ENCODE measurements around the gene ADGRD1.
"Not testable (repeated sequence)": the region's sequence is repeated elsewhere in the genome, so short reads cannot be mapped to it uniquely, and the experiment has no call there.

Gene ADGRD1

DNA sequence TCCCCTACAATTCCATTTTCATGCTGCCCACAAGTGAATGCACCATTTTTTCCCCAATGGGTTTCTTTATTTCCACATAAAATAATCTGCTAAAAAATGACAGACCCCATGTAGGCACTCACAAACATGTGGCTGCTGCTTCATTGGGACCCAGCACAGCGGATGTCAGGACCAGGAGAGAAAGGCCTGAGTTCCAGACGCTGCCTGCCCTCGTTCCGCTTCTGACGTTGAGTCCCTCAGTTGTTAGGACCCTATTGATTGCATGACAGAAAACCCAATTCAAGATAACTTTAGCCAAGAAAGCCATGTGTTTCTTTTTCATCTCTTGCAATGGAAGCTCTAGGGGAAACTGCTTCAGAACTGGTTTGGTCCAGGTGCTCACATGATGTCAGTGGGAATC is 34.6 kb downstream of the ADGRD1 start:
- DNase-seq = no peak

DNA sequence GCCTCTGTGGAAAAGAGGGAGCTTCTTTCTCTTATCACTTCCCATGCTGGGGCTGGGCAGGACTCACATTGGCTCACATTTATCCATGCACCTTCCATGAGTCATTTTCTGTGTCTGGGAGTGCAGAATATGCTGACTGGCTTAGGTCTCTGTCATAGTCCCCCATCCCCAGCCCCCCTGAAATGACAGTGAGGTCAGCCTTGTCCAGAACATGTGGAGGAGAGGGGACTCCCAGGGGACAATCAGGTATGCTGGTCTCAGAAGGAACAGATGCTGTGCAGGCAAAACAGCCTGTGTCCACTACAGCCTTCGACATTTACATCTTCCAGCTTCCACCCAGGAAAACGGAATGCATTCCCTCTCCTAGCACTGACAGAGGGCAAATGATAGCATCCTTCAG is 35.0 kb downstream of the ADGRD1 start:
- no peak for DNase-seq

DNA sequence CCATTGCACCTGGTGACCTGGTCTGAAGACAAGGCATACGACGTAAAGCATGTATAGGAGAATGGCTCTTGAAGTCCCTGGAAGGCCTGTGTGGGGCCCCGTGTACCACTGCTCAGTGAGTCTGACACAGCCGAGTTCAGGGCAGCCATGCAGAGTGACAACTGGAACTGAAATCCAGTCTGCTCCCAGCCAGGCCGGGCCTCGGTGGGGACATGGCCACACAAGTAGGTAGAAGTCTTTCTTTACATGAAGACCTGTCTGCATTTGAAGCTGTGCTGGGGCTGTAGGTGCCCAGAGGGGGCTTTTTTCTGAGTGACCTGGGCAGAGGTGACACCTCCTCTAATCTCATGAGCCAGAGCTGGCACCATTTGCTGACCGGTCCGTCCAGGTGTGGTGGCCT is 35.7 kb downstream of the ADGRD1 start:
- DNase-seq = no peak

DNA sequence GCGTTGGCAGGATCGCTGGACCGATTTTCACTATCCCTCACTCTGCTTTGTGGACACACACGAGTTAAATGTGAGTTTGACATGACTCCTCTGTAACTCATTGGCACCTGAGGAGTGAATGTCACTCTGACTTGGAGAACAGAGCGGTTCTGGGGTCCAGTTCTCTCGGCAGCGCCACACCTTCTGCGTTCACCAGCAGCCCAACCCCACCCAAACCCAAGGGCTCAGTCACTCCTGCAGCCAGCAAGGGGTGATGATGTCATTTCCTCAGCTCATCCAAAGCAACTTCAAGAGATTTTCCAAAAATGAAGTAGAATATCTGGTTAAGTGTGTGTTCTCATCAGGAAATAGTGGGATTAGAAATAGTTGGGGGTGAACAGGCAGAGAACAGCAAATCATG is 36.3 kb downstream of the ADGRD1 start:
- DNase-seq = no peak

DNA sequence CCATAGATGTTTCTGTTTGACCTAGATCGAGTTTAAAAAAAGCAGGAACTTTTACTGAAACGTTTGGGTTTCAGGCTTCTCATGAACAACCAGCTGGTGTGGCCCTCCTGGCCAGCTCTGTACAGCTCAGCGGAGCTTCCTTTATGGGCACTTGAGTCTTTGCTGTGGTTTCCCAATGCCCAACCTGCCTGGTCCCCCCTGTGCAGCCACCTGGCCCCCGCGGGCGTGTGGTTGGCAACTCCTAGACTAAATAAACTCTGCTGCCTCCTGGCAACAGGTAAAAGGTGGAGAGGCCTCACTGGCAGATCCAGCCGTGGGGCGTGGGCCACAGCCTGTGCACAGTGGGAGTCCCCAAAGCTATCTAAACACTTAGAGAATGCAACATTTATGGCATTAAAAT is 38.7 kb downstream of the ADGRD1 start:
- DNase-seq = peak in 1 of 2 experiments; percentile 44

DNA sequence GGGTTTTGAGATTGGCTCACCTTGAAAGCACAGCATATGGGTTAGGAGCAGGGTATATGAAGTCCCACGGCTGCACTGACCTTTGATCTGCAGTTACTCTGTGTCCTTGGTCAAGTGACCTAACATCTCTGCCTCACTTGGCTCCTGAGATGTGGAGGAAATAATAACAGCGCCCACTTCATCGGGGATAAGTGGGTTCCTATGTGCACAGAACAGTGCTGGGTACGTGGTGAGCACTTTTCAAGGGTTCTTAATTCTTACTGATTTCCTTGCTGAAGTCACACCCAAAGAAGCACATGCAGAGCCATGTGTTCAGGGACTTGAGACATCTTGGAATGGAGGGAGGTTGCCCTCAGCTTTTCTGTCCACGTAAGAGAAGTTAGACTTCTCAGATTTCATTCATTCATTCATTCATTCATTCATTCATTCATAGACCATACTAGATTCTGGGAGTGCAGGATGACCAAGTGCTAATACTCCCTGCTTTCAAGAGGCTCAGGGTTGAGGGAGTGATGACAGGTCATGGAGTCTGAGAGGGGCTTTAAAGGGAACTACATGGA is 39.4 kb downstream of the ADGRD1 start:
- DNase-seq = no peak

DNA sequence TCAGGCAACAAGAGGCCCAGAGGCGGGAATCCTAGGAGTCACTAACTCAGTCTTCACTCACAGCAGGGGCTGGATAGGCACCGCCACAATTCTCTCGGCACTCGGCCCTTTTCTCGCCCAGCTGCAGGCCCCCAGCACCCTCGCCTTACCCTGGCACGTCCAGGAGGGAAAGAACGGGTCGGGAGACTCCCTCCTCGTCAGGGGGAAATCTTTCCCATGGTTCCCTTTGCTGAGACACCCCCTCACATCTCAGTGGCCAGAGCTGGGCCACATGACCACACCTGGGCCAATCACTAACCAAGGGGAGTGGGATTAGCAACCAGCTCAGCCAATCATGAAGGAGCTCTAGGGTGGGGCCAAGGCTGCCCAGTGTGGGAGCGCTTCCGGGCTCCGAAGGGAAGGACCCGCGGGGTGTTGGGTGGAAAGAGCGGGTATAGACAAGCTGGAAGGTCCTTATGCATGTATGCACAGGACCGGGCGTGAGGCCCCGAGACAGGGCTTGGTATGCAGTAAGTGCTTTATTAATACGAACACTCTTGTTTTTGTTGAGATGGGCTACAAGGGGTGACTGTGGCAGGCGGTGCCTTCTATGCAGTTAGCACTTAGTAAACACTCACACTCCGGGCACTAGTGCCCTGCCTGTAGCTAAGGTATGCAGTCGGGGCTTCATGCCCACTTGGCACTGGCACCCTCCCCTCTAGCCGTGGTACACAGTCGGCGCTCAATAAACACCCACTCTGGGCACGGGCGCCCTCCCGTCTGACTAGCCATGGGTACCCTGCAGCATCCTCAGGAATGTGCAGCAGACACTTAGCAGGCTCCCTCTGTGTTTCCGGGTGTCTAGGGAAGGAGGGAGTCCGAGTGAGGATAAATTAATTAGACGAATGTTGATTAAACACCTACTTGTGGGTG is 40.3 kb downstream of the ADGRD1 start:
- DNase-seq = no peak

DNA sequence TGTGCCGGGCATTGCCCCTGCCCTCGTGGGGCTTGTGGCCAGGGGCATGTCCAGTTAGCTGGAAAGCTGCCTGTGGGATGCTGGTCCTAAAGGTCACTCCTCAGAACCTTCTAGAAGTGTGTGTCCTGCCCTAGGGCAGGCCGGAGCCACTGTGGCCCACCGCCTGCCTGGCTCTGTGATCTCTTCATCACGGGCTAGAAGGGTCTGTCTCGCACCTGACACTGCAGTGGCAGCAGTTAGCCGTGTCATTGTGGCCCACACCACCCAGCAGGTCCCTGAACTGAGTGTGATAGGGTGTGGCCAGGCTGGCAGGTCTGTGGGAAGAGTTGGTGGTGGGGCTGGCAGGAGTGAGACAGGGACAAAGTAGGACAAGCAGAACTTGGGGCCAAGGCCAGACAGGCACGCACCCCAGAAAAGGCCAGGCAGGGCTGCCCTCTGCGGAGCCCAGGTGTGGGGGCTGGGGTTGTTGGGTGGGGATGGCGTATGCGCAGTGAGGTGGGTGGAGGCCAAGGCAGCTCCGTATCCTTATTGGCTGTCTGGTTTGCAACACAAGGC is 41.2 kb downstream of the ADGRD1 start:
- DNase-seq = no peak

DNA sequence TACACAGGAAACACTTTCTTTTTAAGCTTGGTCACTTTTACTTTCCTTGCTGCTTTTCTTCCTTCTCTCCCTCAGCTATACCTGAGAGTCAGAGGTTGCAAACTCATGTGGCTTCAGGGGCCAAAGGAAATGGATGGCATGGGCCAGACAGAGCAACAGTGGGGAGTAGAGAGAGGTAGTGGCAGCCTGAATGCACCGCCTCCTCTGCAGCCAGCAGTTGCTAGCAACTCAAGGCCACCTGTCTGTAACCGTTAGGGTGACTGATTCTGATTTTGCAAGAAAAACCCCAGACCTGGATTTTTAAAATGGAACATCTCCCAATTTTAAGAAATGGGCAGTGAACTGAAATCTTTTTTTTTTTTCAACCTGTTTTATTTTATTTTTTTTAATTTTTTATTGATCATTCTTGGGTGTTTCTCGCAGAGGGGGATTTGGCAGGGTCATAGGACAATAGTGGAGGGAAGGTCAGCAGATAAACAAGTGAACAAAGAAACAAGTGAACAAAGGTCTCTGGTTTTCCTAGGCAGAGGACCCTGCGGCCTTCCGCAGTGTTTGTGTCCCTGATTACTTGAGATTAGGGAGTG is 41.8 kb downstream of the ADGRD1 start:
- not testable (repeated sequence) for DNase-seq

DNA sequence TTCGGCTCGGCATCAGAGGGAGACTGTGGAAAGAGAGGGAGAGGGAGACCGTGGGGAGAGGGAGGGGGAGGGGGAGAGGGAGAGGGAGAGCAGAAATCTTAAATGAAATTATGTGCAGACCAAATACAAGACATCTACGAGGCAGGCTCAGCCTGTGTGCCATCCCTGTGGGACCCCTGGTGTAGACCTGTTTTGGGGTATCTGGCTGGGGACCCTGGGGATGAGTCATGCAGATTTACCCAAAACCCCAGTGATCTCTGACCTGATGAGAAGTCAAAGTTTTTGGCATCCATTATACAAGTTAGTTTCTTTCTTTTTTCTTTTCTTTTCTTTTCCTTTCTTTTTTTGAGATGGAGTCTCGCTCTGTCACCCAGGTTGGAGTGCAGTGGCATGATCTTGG is 44.4 kb downstream of the ADGRD1 start:
- DNase-seq = no peak

DNA sequence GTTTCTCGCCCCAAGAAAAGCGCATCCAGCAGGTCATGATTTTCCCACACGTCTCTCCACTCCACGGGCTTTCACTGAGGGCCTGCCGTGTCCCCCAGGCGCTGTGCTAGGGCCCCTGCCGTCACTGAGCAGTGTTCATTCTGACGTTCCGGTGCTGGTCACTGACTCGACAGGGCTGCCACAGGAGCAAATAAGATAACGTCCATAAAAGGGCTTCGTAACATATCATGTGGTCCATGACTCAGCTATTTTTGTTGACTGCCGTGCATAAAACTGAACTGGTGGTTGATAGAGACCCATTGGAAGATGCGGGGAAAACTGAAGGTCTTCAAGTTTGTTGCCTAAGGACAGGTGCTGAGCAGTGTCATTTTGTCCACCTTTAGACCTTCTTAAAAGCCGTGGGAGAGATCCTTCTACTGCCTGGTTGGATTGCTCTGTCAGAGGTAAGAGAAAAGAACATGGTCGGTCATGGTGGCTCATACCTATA is 46.3 kb downstream of the ADGRD1 start:
- no peak for DNase-seq

DNA sequence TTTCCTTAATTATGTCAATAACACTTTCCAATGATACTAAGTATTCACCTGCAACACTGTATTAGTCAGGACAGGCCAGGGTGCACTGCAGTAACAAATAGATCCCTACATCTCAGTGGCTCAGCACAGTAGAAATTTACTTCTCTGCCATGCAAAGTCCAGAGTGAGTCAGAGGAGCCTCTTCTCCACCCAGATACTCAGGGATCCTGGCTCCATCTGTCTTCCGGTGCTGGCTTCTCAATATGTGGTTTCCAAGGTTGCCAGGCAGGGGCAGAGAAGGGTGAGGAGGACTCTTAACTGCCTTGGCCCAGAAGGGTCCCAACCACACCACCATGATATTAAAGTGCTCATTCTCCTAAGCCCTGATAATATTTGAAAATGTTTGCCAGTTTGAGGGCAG is 47.8 kb downstream of the ADGRD1 start:
- DNase-seq = peak; percentile 24 to 65

DNA sequence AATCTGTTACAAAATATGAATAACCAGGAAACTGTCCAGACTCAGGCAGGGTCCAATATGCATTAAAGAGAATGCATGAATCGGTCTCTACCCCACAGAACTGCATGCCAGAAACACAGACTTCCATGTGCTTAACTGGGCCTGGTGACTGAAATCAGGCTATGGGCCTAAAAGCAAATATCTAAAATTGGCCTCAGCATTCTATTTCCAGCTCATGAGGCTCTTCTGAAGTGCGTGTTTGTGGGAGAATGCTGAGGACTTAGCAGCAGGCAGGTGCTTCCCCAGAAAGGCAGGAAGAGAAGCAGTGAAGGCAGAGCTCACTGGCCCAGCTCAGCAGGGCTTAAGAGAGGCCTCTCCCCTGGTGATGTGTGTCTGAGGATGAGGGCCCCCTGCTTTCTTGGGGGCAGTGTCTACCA is 48.5 kb downstream of the ADGRD1 start:
- peak; percentile 76 to 84 for DNase-seq

DNA sequence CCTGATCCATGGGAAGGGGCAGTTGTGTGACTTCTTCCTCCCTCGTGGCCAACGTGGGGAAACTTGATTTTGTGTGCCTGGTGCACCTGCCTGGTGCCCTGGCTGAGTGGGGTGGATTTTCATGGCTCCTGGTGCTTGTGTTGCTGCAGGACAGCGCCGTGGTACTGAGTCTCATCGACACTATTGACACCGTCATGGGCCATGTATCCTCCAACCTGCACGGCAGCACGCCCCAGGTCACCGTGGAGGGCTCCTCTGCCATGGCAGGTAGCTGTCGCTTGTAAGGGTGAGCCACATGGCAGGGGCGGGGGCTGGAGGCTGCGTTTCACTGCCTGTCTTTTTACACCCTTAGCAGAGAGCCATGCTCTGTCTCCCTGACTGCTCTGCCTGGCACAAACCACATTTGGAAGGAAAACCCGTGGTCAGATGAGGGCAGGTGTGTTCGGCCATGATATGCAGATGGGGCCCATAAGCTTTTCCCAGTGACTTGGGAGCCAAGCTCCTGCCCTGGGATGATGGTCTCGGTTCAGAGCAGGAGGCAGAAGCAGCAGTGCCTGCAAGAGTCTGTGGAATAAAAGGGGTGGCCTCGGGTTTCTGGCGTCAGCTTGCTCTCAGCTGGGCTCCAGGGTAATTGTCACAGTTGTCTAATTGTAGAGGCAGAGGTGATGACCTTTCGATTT is 49.5 kb downstream of the ADGRD1 start:
- peak in 1 of 2 experiments; percentile 45 for DNase-seq

DNA sequence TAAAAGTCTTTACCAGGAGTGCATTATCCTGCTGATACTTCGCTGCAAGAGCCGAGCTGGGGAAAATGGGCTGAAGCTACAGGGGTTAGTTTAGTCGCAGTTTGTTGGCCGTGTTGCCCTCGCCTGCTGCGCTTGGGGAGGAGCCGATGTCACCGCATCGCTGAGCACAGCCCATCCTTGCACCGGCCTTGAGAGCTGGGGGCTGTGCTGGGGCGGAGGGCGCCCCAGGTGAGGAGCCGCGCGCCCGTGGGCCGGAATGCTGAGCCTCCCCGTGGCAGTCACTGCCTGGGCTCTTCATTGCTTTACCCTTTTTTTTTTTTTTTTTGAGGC is 50.0 kb downstream of the ADGRD1 start:
- DNase-seq = no peak

DNA sequence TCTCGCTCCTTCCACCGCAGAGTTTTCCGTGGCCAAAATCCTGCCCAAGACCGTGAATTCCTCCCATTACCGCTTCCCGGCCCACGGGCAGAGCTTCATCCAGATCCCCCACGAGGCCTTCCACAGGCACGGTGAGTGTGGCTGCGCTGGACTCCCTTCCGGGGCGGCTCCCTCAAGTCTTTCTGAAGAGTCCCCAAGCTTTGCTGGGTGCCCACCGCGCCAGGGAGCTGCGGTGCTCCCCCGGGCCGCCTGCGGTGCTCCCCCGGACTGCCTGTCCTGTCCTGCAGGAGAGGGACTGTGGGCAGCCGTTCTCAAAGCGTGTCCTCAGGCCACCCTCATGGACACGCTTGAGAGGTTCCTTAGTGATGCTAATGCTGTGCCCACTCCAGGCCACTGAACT is 50.5 kb downstream of the ADGRD1 start:
- DNase-seq = no peak

DNA sequence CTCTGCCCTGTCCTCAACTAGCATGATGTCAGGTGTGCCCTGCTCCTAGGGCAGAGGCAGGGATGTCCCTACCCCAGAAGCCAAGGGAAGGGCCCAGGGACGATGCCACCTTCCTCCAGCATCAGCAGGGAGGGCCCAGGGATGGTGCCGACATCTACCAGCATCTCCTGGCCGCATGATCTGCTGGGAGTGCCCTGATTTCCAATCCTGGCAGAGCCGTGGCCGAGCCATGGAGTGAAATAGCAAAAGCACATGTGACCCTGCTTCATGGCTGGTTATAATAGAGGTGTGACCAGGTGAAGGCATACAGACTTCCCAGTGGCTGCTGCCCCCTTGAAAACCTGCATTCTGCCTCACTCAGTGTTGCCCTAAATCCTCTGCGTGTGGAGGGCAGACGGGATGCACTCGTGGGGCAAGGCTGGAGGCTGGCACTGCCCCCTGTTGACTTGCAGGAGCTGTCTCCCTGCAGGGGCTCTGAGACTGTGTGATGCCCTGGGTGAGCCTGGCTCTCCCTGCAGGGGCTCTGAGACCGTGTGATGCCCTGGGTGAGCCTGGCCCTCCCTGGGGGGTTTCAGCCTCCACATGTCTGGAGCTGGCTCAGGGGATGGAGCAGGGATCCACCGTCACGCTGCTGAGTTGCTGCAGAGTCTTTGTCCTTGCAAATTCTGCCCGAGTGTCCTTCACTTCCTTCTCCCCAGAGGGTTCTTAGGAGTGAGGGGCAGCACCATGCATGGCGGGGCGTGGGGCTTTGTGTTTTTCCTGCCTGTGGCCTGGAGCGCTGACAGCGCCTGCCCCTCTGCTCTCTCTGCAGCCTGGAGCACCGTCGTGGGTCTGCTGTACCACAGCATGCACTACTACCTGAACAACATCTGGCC is 51.7 kb downstream of the ADGRD1 start:
- no peak for DNase-seq

DNA sequence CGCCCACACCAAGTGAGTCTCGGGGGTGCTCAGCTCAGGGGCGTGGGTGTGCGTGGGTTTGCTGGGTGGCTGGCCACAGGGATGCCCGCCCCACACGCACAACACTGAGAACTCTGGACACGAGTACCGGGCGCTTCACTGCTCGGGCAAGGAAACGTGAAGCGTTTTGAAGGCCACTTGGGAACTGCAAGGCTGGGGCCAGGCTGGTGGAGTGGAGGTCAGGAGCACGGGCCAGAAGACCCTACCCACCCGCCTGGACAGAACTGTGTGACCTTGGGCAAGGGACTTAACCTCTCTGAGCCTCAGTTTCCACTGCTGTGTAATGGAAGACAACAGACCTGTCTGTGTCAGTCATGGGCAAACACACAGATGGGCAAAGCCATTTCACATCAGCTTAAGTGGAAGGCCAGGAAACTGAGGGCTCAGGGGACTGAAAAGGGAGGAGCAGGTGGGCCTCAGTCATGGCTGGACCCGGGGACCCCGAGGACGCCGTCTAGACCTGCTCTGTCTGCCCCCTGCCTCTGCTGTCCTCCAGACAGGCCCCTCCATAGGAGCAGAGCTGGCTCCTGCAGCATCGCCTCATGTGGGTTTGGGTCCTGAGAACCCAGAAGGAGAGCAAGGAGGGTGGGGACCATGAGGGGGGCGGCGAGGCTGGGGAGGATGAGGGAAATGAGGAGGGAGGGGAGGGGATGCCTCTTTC is 52.5 kb downstream of the ADGRD1 start:
- DNase-seq = no peak

DNA sequence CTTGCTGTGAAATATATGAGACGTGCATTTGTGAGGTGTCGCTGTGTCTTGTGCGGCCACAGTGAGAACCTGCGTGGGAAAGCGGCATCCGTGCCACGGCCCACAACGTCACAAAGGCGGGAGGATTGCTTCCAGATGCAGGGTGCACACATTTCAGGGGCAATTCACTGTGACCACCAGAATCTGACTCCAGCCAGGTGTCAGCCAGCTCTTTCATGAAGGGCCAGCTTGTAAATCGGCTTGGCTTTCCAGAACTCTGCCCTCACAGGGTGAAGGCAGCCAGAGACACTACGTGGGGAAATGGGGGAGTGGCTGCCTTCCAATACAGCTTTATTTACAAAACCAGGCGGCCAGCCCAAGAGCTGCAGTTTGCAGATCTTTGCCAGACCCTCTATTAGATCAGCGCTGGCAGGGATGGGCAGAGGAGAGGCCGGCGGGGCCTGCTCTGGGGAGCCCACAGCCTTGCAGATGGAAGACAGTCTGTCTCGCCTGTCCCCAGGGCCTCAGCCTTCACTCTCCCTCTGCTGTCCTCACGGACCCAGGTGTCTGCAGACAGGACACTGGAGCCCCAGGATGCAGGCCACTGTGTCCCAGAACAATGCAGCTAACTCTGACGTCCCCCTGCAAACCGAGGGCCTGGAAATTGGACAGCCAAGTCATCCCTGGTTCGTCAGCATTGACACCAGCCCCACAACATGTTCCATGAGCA is 53.5 kb downstream of the ADGRD1 start:
- DNase-seq = no peak

DNA sequence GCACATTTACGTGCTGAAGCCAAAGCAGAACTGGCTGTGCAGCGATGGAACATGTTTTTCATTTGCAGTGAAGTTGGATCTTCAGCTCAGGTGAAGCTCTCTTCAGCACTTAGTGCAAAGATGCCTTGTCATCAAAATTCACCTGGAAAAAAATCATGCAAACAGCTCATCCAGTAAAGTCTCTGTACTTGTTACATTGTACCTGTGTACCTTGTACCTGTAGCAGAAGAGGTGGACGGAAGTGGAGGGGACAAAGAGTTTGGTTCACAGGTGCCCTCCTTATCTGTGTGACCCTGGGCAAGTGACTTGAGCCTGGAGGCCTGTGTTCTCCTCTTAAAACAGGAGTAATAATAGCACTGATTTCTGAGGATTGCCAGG is 54.0 kb downstream of the ADGRD1 start:
- no peak for DNase-seq
